C4-2B (cell line): ENCODE data around the gene YPEL1.

ENCODE experiments used
- ZFX ChIP-seq: fragments of 450-650 bp; IDR thresholded peaks from 2 replicates; pipeline ENCODE4 v1.6.1; 2017
- TF ChIP-seq, protein P1 (sequence below): fragments of 450-650 bp; conservative IDR thresholded peaks from 2 replicates; pipeline ENCODE4 v1.5.1; 2017; ENCODE audit warnings: mild to moderate bottlenecking

DNA sequence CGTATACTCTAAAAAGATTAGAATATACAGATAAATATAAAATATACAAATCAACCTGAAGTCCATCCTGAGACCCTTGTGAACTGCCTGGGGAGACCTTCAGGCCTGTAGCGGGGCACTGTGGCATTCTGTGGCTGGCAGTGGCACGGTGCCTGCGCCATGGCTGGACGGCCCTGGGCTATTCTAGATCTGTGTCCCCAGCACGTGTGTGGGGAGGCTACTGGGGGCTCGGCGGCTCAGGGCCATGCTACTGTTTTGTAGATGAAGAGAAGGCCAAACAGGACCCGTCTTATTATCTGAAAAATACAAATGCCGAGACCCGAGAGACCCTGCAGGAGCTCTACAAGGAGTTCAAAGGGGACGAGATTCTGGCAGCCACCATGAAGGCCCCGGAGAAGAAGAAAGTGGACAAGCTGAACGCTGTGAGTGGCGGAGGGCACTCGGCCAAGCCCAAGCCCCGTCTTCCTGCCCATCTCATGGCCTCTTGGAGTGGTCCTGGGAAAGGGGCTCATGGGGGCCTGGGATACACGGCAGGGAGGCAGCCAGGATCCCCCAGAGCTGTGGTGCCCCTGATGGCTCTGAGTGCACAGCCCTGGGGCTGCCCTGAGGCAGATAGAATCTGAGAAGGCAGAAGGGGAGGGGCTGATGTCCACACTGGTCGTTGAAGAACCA is 51.0 kb downstream of the YPEL1 start:
- TF ChIP-seq, protein P1, sequence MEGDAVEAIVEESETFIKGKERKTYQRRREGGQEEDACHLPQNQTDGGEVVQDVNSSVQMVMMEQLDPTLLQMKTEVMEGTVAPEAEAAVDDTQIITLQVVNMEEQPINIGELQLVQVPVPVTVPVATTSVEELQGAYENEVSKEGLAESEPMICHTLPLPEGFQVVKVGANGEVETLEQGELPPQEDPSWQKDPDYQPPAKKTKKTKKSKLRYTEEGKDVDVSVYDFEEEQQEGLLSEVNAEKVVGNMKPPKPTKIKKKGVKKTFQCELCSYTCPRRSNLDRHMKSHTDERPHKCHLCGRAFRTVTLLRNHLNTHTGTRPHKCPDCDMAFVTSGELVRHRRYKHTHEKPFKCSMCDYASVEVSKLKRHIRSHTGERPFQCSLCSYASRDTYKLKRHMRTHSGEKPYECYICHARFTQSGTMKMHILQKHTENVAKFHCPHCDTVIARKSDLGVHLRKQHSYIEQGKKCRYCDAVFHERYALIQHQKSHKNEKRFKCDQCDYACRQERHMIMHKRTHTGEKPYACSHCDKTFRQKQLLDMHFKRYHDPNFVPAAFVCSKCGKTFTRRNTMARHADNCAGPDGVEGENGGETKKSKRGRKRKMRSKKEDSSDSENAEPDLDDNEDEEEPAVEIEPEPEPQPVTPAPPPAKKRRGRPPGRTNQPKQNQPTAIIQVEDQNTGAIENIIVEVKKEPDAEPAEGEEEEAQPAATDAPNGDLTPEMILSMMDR = no peak
- no peak for TF ChIP-seq ZFX
